GDM1 (cell line): Measurements from ENCODE around the gene CEP350.
A peak's percentile ranks its signal among the peaks of the same experiment; 100 is the strongest.

Source experiments
- DNase-seq: peaks from one replicate; lab custom pipeline; 2025; lab: John Stamatoyannopoulos, UW

Gene CEP350

GRCh38 chr1:179954493-179955286, at the start of gene CEP350:
TSS of gene CEP350 (plus strand) at chr1:179954810. CDS start at chr1:179986182, 31,372 bp downstream.
- DNase-seq = peak; percentile 99

- no peak for DNase-seq
These were observed 43.7 kb upstream of the CEP350 start for GRCh38 chr1:179910934-179911333.

GRCh38 chr1:179911812-179912211, 42.8 kb upstream of the CEP350 start:
- DNase-seq = no peak

- DNase-seq = no peak
These were observed 36.8 kb upstream of the CEP350 start for GRCh38 chr1:179917601-179918429.

- no peak for DNase-seq
These were observed 33.1 kb upstream of the CEP350 start for GRCh38 chr1:179921472-179921871.

GRCh38 chr1:179921981-179922872, 32.4 kb upstream of the CEP350 start:
- no peak for DNase-seq

- DNase-seq = peak; percentile 6
These were observed 31.6 kb upstream of the CEP350 start for GRCh38 chr1:179923029-179923428.

- no peak for DNase-seq
These were observed 30.3 kb upstream of the CEP350 start for GRCh38 chr1:179924268-179924667.

- no peak for DNase-seq
These were observed 29.3 kb upstream of the CEP350 start for GRCh38 chr1:179925302-179925701.

- no peak for DNase-seq
These were observed 28.4 kb upstream of the CEP350 start for GRCh38 chr1:179925922-179926849.

GRCh38 chr1:179926850-179927205, 27.8 kb upstream of the CEP350 start:
- DNase-seq = no peak

GRCh38 chr1:179929955-179930798, 24.4 kb upstream of the CEP350 start:
- DNase-seq = no peak

- no peak for DNase-seq
These were observed 23.7 kb upstream of the CEP350 start for GRCh38 chr1:179930867-179931266.

GRCh38 chr1:179933219-179933618, 21.4 kb upstream of the CEP350 start:
- no peak for DNase-seq

- DNase-seq = no peak
These were observed 18.6 kb upstream of the CEP350 start for GRCh38 chr1:179935909-179936496.

GRCh38 chr1:179937668-179938254, 16.8 kb upstream of the CEP350 start:
- no peak for DNase-seq

- no peak for DNase-seq
These were observed 15.9 kb upstream of the CEP350 start for GRCh38 chr1:179938752-179939151.

- DNase-seq = no peak
These were observed 14.7 kb upstream of the CEP350 start for GRCh38 chr1:179939941-179940340.

- no peak for DNase-seq
These were observed 13.2 kb upstream of the CEP350 start for GRCh38 chr1:179941454-179941853.
